ENCODE measurements around the gene LTA. TPM values are rescaled to one million over a fixed set of nuclear protein-coding genes. Genes with fewer than 3 reads are reported as not detected.
A peak's percentile ranks its signal among the peaks of the same experiment; 100 is the strongest.

Gene LTA
- total RNA-seq, 2 donors from 2014 or later = 1.2 TPM; not detected in 1

GRCh38 chr6:31574106-31575061 is 2.3 kb downstream of the LTA start:
- WGBS = 80% methylated on average over 14 of the region's 14 CpGs
- intact Hi-C loops (cut with DNase I) = no loop called here
- Histone ChIP-seq H3K27ac (no peak overlapping the region), H3K9me3 (no peaks in the 10 kb centered on the region), H3K4me3 (no peak overlapping the region), H3K27me3 (replicated peaks; ENCODE audit: insufficient read depth) (no peaks in the 10 kb centered on the region), H3K36me3 (no peaks in the 10 kb centered on the region), H3K4me1 (replicated peaks) (no peaks in the 10 kb centered on the region)
- no peak for TF ChIP-seq CTCF (IDR thresholded peaks at IDR 0.05)
- no peak for TF ChIP-seq POLR2AphosphoS5 (IDR thresholded peaks at IDR 0.05)
- DNase-seq (ENCODE audit: low spot score) = no peak

- no peak for TF ChIP-seq CTCF (IDR thresholded peaks at IDR 0.05)
- TF ChIP-seq POLR2AphosphoS5 (IDR thresholded peaks at IDR 0.05) = no peak
- TF ChIP-seq POLR2A (IDR thresholded peaks at IDR 0.05) = no peak
- Histone ChIP-seq H3K36me3 (no peaks in the 10 kb centered on the region), H3K4me3 (peak within 1 kb of the TSS; percentile 4 to 8), H3K9me3 (no peaks in the 10 kb centered on the region), H3K27me3 (replicated peaks; ENCODE audit: insufficient read depth) (no peaks in the 10 kb centered on the region), H3K4me1 (replicated peaks) (no peaks in the 10 kb centered on the region), H3K27ac (peak within 1 kb of the TSS in 1 of 2 donors; percentile 33)
- no peak for DNase-seq (ENCODE audit: low spot score)
- 39% methylated on average over 19 of the region's 19 CpGs for WGBS
- intact Hi-C loops (cut with DNase I) = no loop called here
Measured at GRCh38 chr6:31575335-31575901, 3.3 kb downstream of the LTA start, which contains the start of gene TNF. TSS of gene TNF (plus strand) at chr6:31575565. CDS start at chr6:31575742, 177 bp downstream.

DNA sequence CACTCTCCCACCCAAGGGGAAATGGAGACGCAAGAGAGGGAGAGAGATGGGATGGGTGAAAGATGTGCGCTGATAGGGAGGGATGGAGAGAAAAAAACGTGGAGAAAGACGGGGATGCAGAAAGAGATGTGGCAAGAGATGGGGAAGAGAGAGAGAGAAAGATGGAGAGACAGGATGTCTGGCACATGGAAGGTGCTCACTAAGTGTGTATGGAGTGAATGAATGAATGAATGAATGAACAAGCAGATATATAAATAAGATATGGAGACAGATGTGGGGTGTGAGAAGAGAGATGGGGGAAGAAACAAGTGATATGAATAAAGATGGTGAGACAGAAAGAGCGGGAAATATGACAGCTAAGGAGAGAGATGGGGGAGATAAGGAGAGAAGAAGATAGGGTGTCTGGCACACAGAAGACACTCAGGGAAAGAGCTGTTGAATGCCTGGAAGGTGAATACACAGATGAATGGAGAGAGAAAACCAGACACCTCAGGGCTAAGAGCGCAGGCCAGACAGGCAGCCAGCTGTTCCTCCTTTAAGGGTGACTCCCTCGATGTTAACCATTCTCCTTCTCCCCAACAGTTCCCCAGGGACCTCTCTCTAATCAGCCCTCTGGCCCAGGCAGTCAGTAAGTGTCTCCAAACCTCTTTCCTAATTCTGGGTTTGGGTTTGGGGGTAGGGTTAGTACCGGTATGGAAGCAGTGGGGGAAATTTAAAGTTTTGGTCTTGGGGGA is 4.0 kb downstream of the LTA start:
- Histone ChIP-seq H3K9me3 (no peaks in the 10 kb centered on the region), H3K4me1 (replicated peaks) (no peaks in the 10 kb centered on the region), H3K27ac (peak overlapping the region in 1 of 2 donors; percentile 33), H3K4me3 (peak overlapping the region in 1 of 2 donors; percentile 8), H3K36me3 (no peaks in the 10 kb centered on the region), H3K27me3 (replicated peaks; ENCODE audit: insufficient read depth) (no peaks in the 10 kb centered on the region)
- intact Hi-C loops (cut with DNase I) = no loop called here
- TF ChIP-seq POLR2AphosphoS5 (IDR thresholded peaks at IDR 0.05) (no peak), POLR2A (IDR thresholded peaks at IDR 0.05) (no peak), CTCF (IDR thresholded peaks at IDR 0.05) (no peak)
- no peak for DNase-seq (ENCODE audit: low spot score)
- WGBS = 67% methylated on average over 8 of the region's 8 CpGs

DNA sequence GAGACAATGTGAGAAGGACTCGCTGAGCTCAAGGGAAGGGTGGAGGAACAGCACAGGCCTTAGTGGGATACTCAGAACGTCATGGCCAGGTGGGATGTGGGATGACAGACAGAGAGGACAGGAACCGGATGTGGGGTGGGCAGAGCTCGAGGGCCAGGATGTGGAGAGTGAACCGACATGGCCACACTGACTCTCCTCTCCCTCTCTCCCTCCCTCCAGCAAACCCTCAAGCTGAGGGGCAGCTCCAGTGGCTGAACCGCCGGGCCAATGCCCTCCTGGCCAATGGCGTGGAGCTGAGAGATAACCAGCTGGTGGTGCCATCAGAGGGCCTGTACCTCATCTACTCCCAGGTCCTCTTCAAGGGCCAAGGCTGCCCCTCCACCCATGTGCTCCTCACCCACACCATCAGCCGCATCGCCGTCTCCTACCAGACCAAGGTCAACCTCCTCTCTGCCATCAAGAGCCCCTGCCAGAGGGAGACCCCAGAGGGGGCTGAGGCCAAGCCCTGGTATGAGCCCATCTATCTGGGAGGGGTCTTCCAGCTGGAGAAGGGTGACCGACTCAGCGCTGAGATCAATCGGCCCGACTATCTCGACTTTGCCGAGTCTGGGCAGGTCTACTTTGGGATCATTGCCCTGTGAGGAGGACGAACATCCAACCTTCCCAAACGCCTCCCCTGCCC is 4.9 kb downstream of the LTA start:
- no peaks in the 10 kb centered on the region for H3K27me3 ChIP-seq (replicated peaks; ENCODE audit: insufficient read depth)
- H3K4me1 ChIP-seq (replicated peaks) = no peaks in the 10 kb centered on the region
- no peaks in the 10 kb centered on the region for H3K36me3 ChIP-seq
- 87% methylated on average over 19 of the region's 19 CpGs for WGBS
- intact Hi-C loops (cut with DNase I) = no loop called here
- no peak for DNase-seq (ENCODE audit: low spot score)
- H3K9me3 ChIP-seq = no peaks in the 10 kb centered on the region
- no peak overlapping the region for H3K27ac ChIP-seq
- TF ChIP-seq CTCF (IDR thresholded peaks at IDR 0.05) = no peak
- no peak for TF ChIP-seq POLR2A (IDR thresholded peaks at IDR 0.05)
- TF ChIP-seq POLR2AphosphoS5 (IDR thresholded peaks at IDR 0.05) = no peak
- no peak overlapping the region for H3K4me3 ChIP-seq

All from prostate gland (tissue), 2 donors.